Measurements from ENCODE around the gene ST14.

GRCh38 chr11:130165601-130166456, 6.2 kb downstream of the ST14 start:
- no peak for TF ChIP-seq CTCF (IDR thresholded peaks at IDR 0.05 in 2 of 3, conservative IDR thresholded peaks at IDR 0.05 in 1 of 3; ENCODE audit: control insufficient read depth in 2 of 3, extremely low read depth in 1 of 3, insufficient read depth in 1 of 3, low read depth in 3 of 3, low read length in 3 of 3)
- no peak for TF ChIP-seq CEBPB (IDR thresholded peaks at IDR 0.05; ENCODE audit: borderline replicate concordance in 1 of 2, low read depth in 2 of 2, low read length in 2 of 2)
- no peak for TF ChIP-seq HDGF (IDR thresholded peaks at IDR 0.05)
- no peak for TF ChIP-seq CREB1 (IDR thresholded peaks at IDR 0.05; ENCODE audit: low read depth)
- TF ChIP-seq NRF1 (conservative IDR thresholded peaks at IDR 0.05; ENCODE audit: low read depth, low read length) = no peak
- no peak for TF ChIP-seq ESRRA (IDR thresholded peaks at IDR 0.05; ENCODE audit: low read length)
- no peak for TF ChIP-seq CBX3 (IDR thresholded peaks at IDR 0.05; ENCODE audit: borderline replicate concordance, low read depth)
- TF ChIP-seq FOXM1 (IDR thresholded peaks at IDR 0.05; ENCODE audit: low read depth, low read length) = no peak
- no peak for TF ChIP-seq NR2C2 (IDR thresholded peaks at IDR 0.05; ENCODE audit: borderline replicate concordance, control insufficient read depth, insufficient read length, low read depth)
- no peak for TF ChIP-seq JUND (IDR thresholded peaks at IDR 0.05; ENCODE audit: low read depth, low read length)
- TF ChIP-seq IRF3 (IDR thresholded peaks at IDR 0.05) = no peak
- TF ChIP-seq USF1 (IDR thresholded peaks at IDR 0.05; ENCODE audit: borderline replicate concordance, extremely low read length, insufficient read depth, low read depth, low read length) = no peak

All from GM12878 (cell line).